Subcutaneous adipose tissue (tissue), 4 donors: Measurements from ENCODE around the gene XYLT1. TPM values are rescaled to one million over a fixed set of nuclear protein-coding genes. Genes with fewer than 3 reads are reported as not detected.

Experiments used
- total RNA-seq, 4 donors: library from RNA; depleted of rRNA; stranded (reverse); fragments of >200 nt; gene quantifications; one replicate each; pipeline ENCODE4 v1.1.0, GENCODE V29; 2016
- TF ChIP-seq, protein P1 (sequence below): fragments of 450-650 bp; IDR thresholded peaks from one replicate; pipeline ENCODE4 v1.5.1; 2016; ENCODE audit warnings: low read depth, mild to moderate bottlenecking, control low read depth, antibody characterized with exemption, moderate library complexity

Gene XYLT1
- total RNA-seq, 4 donors from 2014 or later, result 21.7 to 27.5 (median 26.1) TPM

DNA sequence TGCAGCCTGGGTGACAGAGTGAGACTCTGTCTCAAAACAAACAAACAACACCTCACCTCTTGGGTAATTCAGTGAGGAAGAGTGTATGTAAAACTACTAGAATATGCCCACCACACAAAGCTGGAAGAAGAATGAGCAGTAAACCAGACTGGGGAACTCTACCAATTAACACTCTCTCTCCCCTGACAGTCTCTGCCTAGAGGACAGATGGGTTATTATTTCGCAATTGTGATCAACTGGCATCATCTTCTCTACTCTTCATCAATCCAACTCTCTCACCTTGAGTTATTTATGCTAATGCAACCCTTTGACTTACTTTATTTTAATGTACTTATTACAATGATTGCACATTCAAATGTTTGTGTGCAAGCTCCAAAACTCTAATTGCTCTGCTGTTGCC is 205.6 kb downstream of the XYLT1 start:
- TF ChIP-seq, protein P1, sequence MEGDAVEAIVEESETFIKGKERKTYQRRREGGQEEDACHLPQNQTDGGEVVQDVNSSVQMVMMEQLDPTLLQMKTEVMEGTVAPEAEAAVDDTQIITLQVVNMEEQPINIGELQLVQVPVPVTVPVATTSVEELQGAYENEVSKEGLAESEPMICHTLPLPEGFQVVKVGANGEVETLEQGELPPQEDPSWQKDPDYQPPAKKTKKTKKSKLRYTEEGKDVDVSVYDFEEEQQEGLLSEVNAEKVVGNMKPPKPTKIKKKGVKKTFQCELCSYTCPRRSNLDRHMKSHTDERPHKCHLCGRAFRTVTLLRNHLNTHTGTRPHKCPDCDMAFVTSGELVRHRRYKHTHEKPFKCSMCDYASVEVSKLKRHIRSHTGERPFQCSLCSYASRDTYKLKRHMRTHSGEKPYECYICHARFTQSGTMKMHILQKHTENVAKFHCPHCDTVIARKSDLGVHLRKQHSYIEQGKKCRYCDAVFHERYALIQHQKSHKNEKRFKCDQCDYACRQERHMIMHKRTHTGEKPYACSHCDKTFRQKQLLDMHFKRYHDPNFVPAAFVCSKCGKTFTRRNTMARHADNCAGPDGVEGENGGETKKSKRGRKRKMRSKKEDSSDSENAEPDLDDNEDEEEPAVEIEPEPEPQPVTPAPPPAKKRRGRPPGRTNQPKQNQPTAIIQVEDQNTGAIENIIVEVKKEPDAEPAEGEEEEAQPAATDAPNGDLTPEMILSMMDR, result no peak

DNA sequence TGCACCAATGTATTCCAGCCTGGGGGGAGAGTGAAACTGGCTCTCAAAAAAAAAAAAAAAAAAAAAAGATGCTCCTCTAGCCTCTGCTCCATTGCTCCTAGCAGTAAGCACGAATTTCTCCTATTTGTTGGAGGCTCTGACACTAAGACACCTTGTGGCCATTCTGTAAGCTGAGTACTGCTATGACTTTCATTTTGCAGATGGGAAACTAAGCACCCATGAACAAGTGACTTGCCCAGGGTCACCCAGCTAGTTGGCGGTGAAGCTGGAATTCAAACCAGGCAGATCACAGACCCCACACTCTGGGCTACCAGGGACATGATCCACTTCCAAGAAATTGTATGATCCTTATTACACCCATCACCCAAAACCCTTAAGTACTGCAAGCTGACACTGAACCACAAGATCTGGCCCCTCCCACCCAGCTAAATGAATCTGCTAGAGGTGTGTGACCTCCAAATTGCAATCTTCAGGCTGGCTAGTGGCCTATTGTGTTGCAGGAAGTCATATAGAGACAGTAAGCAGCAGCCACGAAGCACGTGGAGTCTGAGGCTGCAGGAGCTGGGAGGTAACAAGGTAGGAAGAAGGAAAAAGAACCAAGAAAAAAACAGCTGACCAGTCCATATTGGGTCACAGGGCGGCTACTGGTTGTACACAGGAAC is 209.4 kb downstream of the XYLT1 start:
- TF ChIP-seq, protein P1, result no peak

DNA sequence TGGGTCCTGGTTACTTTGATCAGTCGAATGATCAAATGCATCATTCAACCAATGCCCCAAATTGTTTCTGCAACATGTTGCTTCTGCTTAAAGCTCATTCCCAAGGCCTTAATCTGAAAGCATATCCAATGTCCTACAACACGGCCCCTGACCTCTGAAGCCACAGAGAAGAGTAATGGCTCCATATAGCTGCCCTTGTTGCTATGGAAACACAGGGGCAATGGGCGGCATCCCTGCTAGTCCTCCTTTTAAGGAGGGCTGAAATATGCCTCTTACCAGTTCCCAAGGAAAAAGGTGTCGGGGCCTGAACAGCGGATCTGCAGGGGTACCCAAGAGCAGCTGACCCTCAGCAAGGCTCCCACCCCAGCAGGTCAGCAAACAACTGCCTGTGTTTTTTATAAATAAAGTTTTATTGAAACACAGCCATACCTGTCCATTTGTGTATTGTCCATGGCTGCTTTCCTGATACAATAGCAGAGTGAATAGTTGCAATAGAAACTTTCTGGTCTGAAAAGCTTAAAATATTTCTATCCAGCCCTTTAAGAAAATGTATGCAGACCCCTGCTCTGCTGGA is 210.4 kb downstream of the XYLT1 start:
- TF ChIP-seq, protein P1, result no peak

DNA sequence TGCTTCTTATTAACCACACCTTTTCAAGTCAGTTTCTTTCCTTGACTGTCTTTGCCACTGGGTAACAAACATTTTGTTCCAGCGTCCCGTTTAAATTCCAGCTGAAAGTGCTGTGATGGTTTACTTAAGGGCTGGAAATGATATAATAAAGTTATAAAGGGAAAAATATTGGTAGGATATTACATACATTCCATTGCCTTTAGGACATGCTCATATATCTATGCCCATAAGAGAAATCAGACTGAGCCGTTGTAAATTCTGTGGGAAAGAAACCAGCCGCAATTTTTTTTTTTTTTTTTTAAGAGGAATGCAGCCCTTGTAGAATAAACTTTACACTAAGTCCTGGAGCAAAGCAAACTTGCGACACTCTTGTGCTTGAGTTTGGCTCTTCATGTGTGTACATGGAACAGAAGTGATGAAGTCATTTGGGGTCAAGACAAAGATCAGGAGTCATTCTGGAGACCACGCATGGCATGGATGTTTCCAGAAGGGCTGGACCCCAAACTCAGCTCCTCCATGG is 210.9 kb downstream of the XYLT1 start:
- TF ChIP-seq, protein P1, result no peak

DNA sequence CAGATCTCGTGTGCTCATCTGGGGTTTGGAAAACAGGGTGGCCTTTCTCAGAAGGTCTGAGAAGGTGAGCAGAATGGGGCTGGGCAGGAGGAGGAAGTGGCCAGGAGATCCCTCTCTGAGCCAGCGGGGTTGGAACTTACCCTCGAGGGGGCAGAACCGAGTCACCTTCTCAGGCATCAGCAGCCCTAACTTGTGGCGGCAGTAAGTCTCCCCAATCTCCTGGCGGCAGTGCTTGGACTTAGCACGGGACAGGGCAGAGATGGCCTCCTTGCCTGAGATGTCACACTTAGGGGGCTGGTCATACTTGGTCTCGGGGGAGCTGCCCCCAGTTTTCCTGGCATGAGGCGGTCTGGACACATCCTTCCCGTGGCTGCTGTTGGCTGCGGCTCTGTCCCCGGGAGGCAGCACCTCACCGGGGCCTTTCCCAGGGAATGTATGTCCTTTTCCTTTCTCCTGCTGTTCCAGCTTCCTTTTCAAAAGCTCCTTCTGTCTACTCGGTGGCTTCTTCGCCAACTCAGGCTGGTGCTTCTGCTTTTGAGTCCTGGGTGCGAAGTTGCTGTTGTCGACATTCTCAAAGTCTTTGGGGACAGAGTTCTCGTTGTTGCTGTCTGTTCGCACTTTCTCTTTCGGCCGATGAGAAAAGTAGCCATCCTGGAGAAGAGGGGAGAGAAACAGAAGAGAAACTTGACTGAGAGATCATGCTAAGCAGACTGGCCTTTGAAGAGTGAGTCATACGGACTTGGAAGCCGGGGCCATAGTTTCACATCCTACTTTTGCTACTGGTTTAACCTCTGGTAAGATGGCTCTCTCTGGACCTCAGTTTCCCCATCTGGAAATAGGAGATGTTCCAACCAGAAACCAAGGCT is 211.7 kb downstream of the XYLT1 start:
- TF ChIP-seq, protein P1, result no peak

DNA sequence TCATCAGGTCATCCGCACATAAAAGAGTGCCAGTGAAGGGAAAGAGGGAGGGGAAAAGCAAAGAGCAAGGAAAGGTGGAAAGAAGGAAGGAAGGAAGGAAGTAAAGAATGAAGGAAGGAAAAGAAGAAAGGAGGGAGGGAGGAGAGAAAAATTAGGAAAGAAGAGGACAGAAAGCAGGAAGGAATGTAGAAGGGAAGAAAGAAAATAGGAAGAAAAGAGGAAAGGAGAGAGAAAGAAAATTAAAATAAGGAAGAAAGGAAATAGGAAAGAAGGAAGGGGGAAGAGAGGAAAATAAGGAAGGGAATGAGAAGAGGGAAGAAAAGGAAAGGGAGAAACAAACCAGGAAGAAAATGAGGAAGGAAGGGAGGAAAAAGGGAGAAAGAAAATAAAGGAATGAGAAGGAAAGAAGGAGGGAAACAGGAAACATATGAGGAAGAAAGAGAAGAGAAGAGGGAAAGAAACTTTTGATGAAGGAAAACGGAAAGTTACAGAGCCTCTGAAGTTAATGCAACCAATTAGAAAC is 212.6 kb downstream of the XYLT1 start:
- TF ChIP-seq, protein P1, result no peak
